GM21619 (cell line): ENCODE measurements around the gene OSTF1.
A peak's percentile ranks its signal among the peaks of the same experiment; 100 is the strongest.

Source experiments
- ATAC-seq: cut with Tn5 transposase; IDR thresholded peaks from one replicate; pipeline ENCODE4 v1.9.1; 2021; ENCODE audit not compliant: unreplicated experiment

The OSTF1 gene

GRCh38 chr9:75087824-75088645 is at the start of gene OSTF1, which contains the start of gene NMRK1:
OSTF1 (plus strand) TSS chr9:75088514; CDS start chr9:75088693, 179 bp downstream.
NMRK1 (minus strand) TSS chr9:75088155; CDS start chr9:75083115, 5,040 bp downstream.
- ATAC-seq: peak; percentile 75

- ATAC-seq: no peak
Observed at GRCh38 chr9:75039009-75039408, 49.3 kb upstream of the OSTF1 start.

- ATAC-seq: peak; percentile 71
Observed at GRCh38 chr9:75039801-75040200, 48.5 kb upstream of the OSTF1 start.

- no peak for ATAC-seq
Observed at GRCh38 chr9:75041041-75041440, 47.3 kb upstream of the OSTF1 start.

GRCh38 chr9:75046725-75047345 is 41.5 kb upstream of the OSTF1 start:
- no peak for ATAC-seq

GRCh38 chr9:75047506-75047905 is 40.8 kb upstream of the OSTF1 start:
- no peak for ATAC-seq

GRCh38 chr9:75051285-75051684 is 37.0 kb upstream of the OSTF1 start:
- no peak for ATAC-seq

GRCh38 chr9:75053869-75054268 is 34.4 kb upstream of the OSTF1 start:
- peak; percentile 86 for ATAC-seq

- no peak for ATAC-seq
Observed at GRCh38 chr9:75054368-75055001, 33.8 kb upstream of the OSTF1 start.

- ATAC-seq: no peak
Observed at GRCh38 chr9:75061169-75061568, 27.1 kb upstream of the OSTF1 start.

- no peak for ATAC-seq
Observed at GRCh38 chr9:75063556-75064305, 24.6 kb upstream of the OSTF1 start.

- no peak for ATAC-seq
Observed at GRCh38 chr9:75064307-75065025, 23.8 kb upstream of the OSTF1 start.

GRCh38 chr9:75065510-75065909 is 22.8 kb upstream of the OSTF1 start:
- no peak for ATAC-seq

GRCh38 chr9:75067894-75068293 is 20.4 kb upstream of the OSTF1 start:
- ATAC-seq: no peak

GRCh38 chr9:75069171-75069570 is 19.1 kb upstream of the OSTF1 start:
- no peak for ATAC-seq

GRCh38 chr9:75071530-75072122 is 16.7 kb upstream of the OSTF1 start:
- ATAC-seq: no peak

GRCh38 chr9:75072895-75073294 is 15.4 kb upstream of the OSTF1 start:
- no peak for ATAC-seq

- no peak for ATAC-seq
Observed at GRCh38 chr9:75081632-75082031, 6.7 kb upstream of the OSTF1 start.

GRCh38 chr9:75083188-75083970 is 4.9 kb upstream of the OSTF1 start:
- ATAC-seq: no peak
